HG03064 (cell line): ENCODE results near the gene APOBEC3G.
"Not testable (repeated sequence)": the region's sequence is repeated elsewhere in the genome, so short reads cannot be mapped to it uniquely, and the experiment has no call there.

ENCODE experiments used
- ATAC-seq: cut with Tn5 transposase; IDR thresholded peaks from one replicate; pipeline ENCODE4 v1.9.1; 2021; ENCODE audit warnings: low read depth; ENCODE audit not compliant: unreplicated experiment

Gene APOBEC3G

DNA sequence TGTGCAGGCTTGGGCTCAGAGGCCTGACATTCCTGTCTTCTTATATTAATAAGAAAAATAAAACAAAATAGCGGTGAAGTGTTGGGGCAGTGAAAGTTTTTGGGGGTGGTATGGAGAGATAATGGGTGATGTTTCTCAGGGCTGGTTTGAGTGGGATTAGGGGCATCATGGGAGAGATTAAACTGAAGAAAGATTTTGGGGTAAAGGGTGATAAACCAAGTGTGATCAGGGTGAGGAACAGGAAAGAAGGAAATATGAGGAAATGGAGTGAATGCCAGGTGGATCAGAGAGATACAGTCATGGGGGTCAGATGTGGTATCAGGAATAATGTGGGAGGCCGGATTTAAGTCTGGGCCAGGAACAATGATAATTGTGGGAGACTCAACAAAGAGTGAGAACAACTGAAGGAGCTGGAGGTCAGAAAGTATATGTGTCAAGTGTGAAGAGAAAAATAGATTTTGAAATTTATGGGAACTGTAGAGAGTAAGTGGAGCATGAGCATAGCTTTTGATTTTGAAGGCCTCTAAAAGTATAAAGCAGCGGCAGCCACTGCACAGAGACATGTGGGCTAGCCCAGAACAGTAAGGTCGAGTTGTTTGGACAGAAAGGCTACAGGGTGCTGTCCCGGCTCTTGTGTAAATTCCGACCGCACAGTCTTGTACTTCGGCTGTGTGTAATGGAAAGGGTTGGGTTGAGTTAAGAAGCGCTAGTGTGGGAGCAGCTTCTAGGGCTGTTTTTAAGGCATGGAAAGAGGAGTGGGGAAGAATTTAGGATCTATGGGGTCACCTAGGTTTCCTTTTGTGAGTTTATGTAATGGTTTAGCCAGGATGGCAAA is 10.4 kb upstream of the APOBEC3G start:
- ATAC-seq, result not testable (repeated sequence)

DNA sequence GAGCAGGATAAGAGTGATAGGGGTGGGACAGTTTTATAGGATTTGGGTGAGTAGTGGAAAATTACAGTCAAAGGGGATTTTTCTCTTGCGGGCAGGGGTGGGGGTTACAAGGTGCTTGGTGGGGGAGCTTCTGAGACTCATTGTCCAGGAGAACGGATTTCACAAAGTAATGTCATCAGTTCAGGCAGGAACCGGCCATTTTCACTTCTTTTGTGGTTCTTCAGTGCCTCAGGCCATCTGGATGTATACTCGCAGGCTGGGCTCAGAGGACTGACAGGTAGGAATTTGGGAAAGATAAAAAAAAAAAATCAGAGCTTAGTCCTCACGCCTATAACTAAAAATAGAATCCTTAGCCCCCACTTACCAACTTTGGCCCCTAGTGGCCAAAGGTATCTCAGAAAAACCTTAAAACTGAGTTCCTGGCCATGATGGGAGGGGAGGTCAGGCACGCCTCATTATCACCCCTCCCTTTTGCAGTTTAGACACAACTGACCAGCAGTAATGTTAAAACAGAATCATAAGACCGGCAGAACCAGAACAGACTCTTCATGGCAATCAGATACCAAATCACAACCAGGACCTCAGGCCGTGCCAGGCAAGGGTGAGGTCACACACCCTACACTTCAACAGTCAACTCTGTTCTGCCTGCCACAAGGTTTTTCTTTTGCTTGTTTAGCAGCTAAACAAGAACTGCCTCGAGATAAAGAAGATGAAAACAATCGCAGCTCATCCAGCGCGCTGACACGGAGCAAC is 8.9 kb upstream of the APOBEC3G start:
- no peak for ATAC-seq

DNA sequence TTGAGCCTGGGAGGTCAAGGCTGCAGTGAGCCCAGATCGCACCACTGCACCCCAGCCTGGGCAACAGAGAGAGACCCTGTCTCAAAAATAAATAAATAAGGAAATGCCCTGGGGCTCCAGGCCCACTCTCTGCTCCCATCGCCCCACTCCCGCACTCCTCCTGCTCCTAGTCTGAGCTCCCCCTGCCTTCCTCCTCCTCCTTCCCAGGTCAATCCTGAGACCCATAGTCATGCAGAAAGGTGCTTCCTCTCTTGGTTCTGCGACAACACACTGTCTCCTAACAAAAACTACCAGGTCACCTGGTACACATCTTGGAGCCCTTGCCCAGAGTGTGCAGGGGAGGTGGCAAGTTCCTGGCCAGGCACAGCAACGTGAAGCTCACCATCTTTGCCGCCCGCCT is 6.9 kb upstream of the APOBEC3G start:
- ATAC-seq, result no peak

- ATAC-seq, result not testable (repeated sequence)
Observed at GRCh38 chr22:39072581-39072981, 4.5 kb upstream of the APOBEC3G start.

GRCh38 chr22:39073981-39074380 is 3.1 kb upstream of the APOBEC3G start:
- ATAC-seq, result no peak

GRCh38 chr22:39076155-39077025 is 685 bp upstream of the APOBEC3G start:
- ATAC-seq, result not testable (repeated sequence)

GRCh38 chr22:39077912-39078311 is 837 bp downstream of the APOBEC3G start:
- not testable (repeated sequence) for ATAC-seq

GRCh38 chr22:39078329-39078728 is 1.3 kb downstream of the APOBEC3G start:
- no peak for ATAC-seq

DNA sequence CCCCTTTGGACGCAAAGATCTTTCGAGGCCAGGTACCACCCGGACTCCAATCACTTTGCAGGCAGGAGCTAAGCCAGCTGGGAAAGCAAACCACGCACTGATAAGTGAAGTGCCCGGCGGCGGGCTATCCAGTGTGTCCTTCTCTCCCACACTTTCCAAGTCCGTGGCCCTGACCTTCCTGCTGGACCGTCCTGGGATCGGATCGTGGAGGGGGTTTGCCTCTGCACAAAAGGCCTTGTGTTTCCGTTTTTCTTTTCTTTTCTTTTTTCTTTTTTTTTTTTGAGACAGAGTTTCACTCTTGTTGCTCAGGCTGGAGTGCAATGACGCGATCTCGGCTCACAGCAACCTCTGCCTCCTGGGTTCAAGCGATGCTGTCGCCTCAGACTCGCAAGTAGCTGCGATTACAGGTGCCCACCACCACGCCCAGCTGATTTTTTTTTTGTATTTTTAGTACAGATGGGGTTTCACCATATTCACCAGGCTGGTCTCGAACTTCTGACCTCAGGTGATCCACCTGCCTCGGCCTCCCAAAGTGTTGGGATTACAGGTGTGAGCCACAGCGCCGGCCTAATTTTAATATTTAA is 2.1 kb downstream of the APOBEC3G start:
- not testable (repeated sequence) for ATAC-seq

GRCh38 chr22:39080052-39080762 is 3.1 kb downstream of the APOBEC3G start:
- no peak for ATAC-seq

DNA sequence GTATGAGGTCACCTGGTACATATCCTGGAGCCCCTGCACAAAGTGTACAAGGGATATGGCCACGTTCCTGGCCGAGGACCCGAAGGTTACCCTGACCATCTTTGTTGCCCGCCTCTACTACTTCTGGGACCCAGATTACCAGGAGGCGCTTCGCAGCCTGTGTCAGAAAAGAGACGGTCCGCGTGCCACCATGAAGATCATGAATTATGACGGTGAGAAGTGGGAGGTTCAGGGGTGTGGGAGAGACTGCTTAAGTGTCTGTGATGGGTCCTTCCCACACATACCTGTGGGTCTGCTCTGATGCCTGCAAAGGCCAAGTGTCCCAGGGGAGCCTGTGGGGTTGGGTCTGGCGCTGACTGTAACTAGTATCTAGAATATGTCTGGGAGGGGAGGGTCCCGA is 3.9 kb downstream of the APOBEC3G start:
- no peak for ATAC-seq

DNA sequence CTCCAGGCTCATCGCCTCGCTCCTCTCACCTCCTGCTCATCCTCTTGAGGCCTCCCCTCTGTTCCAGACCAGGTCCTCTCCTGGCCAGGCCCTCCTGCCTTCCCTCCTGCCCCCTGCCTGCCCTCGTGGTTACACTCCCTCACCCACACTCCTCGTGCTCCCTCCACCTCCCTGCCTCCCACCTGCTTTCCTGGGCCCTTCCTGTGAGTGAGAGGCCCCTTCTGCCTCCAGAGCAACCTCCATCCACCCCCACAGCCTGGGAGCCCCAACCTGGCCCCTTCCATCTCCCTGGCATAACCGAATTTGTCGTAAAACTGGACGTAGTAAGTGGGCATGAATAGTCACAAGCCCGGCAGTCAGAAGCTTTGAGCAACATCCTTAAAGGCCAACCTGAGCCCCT is 4.5 kb downstream of the APOBEC3G start:
- ATAC-seq, result no peak

GRCh38 chr22:39083212-39084165 is 6.4 kb downstream of the APOBEC3G start:
- no peak for ATAC-seq

GRCh38 chr22:39084666-39085065 is 7.6 kb downstream of the APOBEC3G start:
- no peak for ATAC-seq

DNA sequence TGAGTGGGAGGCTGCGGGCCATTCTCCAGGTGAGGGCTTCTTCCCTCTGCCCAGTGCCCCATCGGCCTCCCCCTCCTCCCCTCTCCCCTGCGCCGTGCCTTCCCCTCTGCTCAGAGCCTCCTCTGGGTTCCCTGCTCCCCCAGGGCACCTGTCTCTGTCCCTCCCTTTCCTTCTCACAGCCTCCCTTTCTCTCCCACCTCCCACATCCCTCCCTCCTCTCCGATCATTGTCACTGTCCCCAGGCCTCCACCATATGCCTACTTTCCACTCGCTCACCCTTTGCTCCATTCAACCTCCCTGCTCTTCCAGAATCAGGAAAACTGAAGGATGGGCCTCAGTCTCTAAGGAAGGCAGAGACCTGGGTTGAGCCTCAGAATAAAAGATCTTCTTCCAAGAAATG is 10.0 kb downstream of the APOBEC3G start:
- ATAC-seq, result no peak

- ATAC-seq, result no peak
Observed at GRCh38 chr22:39087881-39088684, 11.0 kb downstream of the APOBEC3G start.

- no peak for ATAC-seq
Observed at GRCh38 chr22:39088685-39089032, 11.6 kb downstream of the APOBEC3G start.

DNA sequence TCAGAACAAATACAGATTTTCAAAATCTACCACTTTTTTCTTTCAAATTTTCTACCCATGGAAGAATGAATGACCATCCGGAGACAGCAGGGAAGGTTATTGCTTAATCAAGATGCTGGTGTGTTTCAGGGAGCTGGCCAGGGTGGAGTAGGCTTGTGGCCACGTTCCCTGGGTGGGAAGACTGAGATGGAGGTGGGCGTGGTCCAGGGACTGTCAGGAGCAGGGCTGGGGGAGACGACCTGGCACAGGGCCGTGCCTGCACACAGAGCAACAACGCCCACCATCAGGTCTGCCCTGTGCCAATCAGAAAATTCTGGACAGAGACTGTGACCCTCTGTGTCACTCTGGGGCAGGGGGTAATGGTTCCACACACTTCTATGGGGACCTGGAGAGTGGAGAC is 12.9 kb downstream of the APOBEC3G start:
- no peak for ATAC-seq
